DND-41 (cell line): ENCODE measurements around the gene ABCC3.
A peak's percentile ranks its signal among the peaks of the same experiment; 100 is the strongest.

Source experiments
- ATAC-seq: fragments of 200-7000 bp; cut with Tn5 transposase; 3 replicates; pipeline ENCODE4 v1.9.1; 2021; ENCODE audit warnings: low read depth; ENCODE audit not compliant: insufficient read depth
- DNase-seq: peaks from one replicate; pipeline ENCODE4 v3.0.0-alpha.2; 2020
- H2AFZ ChIP-seq: 2 replicates; pipeline ENCODE4 v1.6.0; 2012; ENCODE audit warnings: low read depth, low read length
- H3K27ac ChIP-seq: 2 replicates; pipeline ENCODE4 v1.5.1; 2012; ENCODE audit warnings: low read length, inconsistent platforms
- H3K27me3 ChIP-seq: fragments of 200-600 bp; sonication (generic); 2 replicates; pipeline ENCODE4 v1.6.0; 2012; ENCODE audit warnings: low read length, mild to moderate bottlenecking, inconsistent platforms; ENCODE audit not compliant: insufficient read depth, poor library complexity
- H3K36me3 ChIP-seq: 2 replicates; pipeline ENCODE4 v1.5.1; 2012; ENCODE audit warnings: low read length, inconsistent platforms; ENCODE audit not compliant: insufficient read depth
- H3K4me1 ChIP-seq: 2 replicates; pipeline ENCODE4 v1.5.1; 2012; ENCODE audit warnings: mild to moderate bottlenecking, low read length; ENCODE audit not compliant: insufficient read depth
- H3K4me2 ChIP-seq: 2 replicates; pipeline ENCODE4 v1.6.0; 2012; ENCODE audit warnings: mild to moderate bottlenecking, moderate library complexity, low read length, inconsistent platforms; ENCODE audit not compliant: insufficient read depth
- H3K4me3 ChIP-seq, 2 experiments: fragments of 200-600 bp in 1 of 2; shearing (Covaris generic) in 1 of 2; 2 replicates each; pipeline ENCODE4 v1.5.1; 2012 to 2016; ENCODE audit warnings: inconsistent platforms in 2 of 2, low read length in 2 of 2, mild to moderate bottlenecking in 2 of 2, low read depth in 1 of 2, moderate library complexity in 1 of 2
- H3K79me2 ChIP-seq: 2 replicates; pipeline ENCODE4 v1.6.0; 2012; ENCODE audit warnings: low read length, inconsistent platforms; ENCODE audit not compliant: insufficient read depth
- H3K9ac ChIP-seq: 2 replicates; pipeline ENCODE4 v1.6.0; 2012; ENCODE audit warnings: low read depth, mild to moderate bottlenecking, inconsistent platforms, low read length, moderate library complexity
- H3K9me3 ChIP-seq: 2 replicates; pipeline ENCODE4 v1.5.1; 2012; ENCODE audit warnings: low read length, moderate library complexity, mild to moderate bottlenecking, inconsistent platforms; ENCODE audit not compliant: insufficient read depth, severe bottlenecking
- H4K20me1 ChIP-seq: 2 replicates; pipeline ENCODE4 v1.6.0; 2012; ENCODE audit warnings: low read length; ENCODE audit not compliant: insufficient read depth
- EZH2 ChIP-seq: IDR thresholded peaks from 3 replicates; pipeline ENCODE4 v1.6.1; 2012; ENCODE audit warnings: borderline replicate concordance, low read depth, mild to moderate bottlenecking, moderate library complexity, low read length, inconsistent platforms; ENCODE audit not compliant: severe bottlenecking
- TF ChIP-seq, protein P1 (sequence below): IDR thresholded peaks from 2 replicates; pipeline ENCODE4 v1.5.1; 2012; ENCODE audit warnings: borderline replicate concordance, low read length, moderate library complexity, mild to moderate bottlenecking; ENCODE audit not compliant: poor library complexity, severe bottlenecking; ENCODE audit errors: extremely low read depth

Gene ABCC3

GRCh38 chr17:50603340-50603739 is 31.3 kb upstream of the ABCC3 start:
- DNase-seq: no peak

GRCh38 chr17:50604513-50604912 is 30.2 kb upstream of the ABCC3 start:
- Histone ChIP-seq H3K4me1 (no peaks in the 10 kb centered on the region), H3K36me3 (no peaks in the 10 kb centered on the region), H4K20me1 (no peaks in the 10 kb centered on the region), H2AFZ (no peak overlapping the region), H3K4me2 (no peak overlapping the region), H3K9me3 (no peaks in the 10 kb centered on the region), H3K9ac (no peak overlapping the region), H3K27me3 (peaks cover 12% of the 10 kb centered on the region), H3K79me2 (no peaks in the 10 kb centered on the region), H3K4me3 (no peak overlapping the region), H3K27ac (no peak overlapping the region)
- no peak for TF ChIP-seq EZH2
- TF ChIP-seq, protein P1, sequence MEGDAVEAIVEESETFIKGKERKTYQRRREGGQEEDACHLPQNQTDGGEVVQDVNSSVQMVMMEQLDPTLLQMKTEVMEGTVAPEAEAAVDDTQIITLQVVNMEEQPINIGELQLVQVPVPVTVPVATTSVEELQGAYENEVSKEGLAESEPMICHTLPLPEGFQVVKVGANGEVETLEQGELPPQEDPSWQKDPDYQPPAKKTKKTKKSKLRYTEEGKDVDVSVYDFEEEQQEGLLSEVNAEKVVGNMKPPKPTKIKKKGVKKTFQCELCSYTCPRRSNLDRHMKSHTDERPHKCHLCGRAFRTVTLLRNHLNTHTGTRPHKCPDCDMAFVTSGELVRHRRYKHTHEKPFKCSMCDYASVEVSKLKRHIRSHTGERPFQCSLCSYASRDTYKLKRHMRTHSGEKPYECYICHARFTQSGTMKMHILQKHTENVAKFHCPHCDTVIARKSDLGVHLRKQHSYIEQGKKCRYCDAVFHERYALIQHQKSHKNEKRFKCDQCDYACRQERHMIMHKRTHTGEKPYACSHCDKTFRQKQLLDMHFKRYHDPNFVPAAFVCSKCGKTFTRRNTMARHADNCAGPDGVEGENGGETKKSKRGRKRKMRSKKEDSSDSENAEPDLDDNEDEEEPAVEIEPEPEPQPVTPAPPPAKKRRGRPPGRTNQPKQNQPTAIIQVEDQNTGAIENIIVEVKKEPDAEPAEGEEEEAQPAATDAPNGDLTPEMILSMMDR: no peak
- DNase-seq: peak; percentile 33
- ATAC-seq: peak; percentile 68

More at GRCh38 chr17:50603340-50603739, 31.3 kb upstream of the ABCC3 start:
- Histone ChIP-seq H4K20me1 (no peaks in the 10 kb centered on the region), H3K36me3 (no peaks in the 10 kb centered on the region), H3K27me3 (peaks cover 3% of the 10 kb centered on the region), H3K27ac (no peak overlapping the region), H3K79me2 (no peaks in the 10 kb centered on the region), H2AFZ (no peak overlapping the region), H3K9me3 (no peaks in the 10 kb centered on the region), H3K4me1 (no peaks in the 10 kb centered on the region), H3K4me2 (no peak overlapping the region), H3K4me3 (no peak overlapping the region), H3K9ac (no peak overlapping the region)
- ATAC-seq: peak; percentile 63; the same call in 1 of the 3 replicates
- no peak for TF ChIP-seq EZH2
- TF ChIP-seq, protein P1: peak; percentile 38

GRCh38 chr17:50605429-50605828 is 29.3 kb upstream of the ABCC3 start:
- no peak for TF ChIP-seq EZH2
- TF ChIP-seq, protein P1: no peak
- Histone ChIP-seq H3K4me1 (no peaks in the 10 kb centered on the region), H3K4me3 (no peak overlapping the region), H4K20me1 (no peaks in the 10 kb centered on the region), H3K36me3 (no peaks in the 10 kb centered on the region), H3K9ac (no peak overlapping the region), H3K27me3 (peaks cover 13% of the 10 kb centered on the region), H3K27ac (no peak overlapping the region), H3K4me2 (no peak overlapping the region), H3K9me3 (no peaks in the 10 kb centered on the region), H2AFZ (no peak overlapping the region), H3K79me2 (no peaks in the 10 kb centered on the region)
- DNase-seq (no peak), ATAC-seq (no peak)
